ENCODE results near the gene COPS3. TPM values are rescaled to one million over a fixed set of nuclear protein-coding genes. Genes with fewer than 3 reads are reported as not detected.

COPS3 gene
- 106 TPM for polyA plus RNA-seq (2013)

DNA sequence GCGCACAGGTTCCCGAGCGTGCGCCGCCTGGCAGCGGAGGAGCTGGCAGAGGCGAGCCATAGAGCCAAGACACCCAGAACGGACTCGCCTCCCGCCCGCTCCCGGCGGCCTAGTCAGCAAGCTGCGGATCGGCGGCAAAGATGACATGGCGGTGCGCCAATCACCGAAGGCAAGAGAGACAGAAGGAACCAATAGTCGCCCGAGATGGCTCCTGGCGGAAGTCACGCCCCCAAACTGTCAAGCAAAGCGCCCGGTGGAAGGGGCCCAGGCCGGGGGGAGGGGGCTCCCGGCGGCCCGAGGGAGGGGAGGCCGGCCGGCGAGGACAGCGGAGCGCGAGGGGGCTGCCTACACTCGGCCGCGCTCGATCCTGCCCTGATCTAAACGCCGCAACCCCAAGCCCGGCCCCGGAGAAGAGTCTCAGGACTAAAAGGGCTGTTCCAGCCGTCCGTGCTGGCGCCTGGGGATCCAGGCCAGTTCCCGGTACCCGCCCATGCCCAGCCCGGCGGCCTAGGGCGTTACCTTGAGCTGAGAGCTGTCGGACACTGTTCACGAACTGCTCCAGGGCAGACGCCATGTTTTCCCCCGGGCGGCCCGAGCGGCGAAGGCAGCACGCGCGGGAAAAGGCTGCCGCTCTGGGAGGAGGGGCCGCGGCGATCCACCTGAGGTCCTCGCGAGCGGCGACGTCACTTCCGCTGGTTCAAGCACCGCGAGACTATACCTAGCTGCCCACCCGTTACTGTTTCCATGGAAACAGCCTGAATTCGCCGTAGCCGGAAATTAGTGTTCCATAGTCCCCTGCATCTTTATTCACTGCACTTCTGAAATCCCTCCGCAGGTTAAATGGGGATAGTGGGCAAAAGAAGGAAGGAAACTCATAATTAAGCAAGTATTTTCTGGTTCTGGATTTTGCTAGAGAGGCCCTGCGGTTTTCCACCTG lies at the start of gene COPS3:
Gene COPS3, minus strand, starts transcription at position 634 of the 937 bp plus-strand sequence. Its CDS starts 60 bp downstream, at position 574.
- no peaks in the 10 kb centered on the region for H3K9me3 ChIP-seq (ENCODE audit: control extremely low read depth in 1 of 5, control insufficient read depth in 4 of 5, insufficient read depth in 2 of 5, low read depth in 1 of 5, low read length in 4 of 5)
- peak within 1 kb of the TSS; percentile 89 to 96 for H3K27ac ChIP-seq (ENCODE audit: insufficient read depth in 1 of 2, low read depth in 1 of 2, low read length in 2 of 2, poor library complexity in 1 of 2, severe bottlenecking in 2 of 2)
- 0% methylated on average over 71 of the region's 80 CpGs for WGBS (ENCODE audit: insufficient coverage)
- DNase-seq, result peak; percentile 99
- peak within 1 kb of the TSS; percentile 53 to 94 (median 89) for H3K4me3 ChIP-seq (ENCODE audit: control insufficient read depth in 1 of 7, extremely low read depth in 1 of 7, insufficient read depth in 4 of 7, low read depth in 2 of 7, low read length in 6 of 7)
- POLR2A ChIA-PET, result interaction anchor here (0.9 to 2.6 kb wide), 3 partner anchors 21 to 44 kb away, joined by 3 to 17 read pairs (median 12); partner anchors contain the start of gene FLCN
- peaks cover 16 to 52% (median 35%) of the 10 kb centered on the region in 4 experiments for H3K4me1 ChIP-seq (ENCODE audit: control extremely low read depth in 1 of 4, control insufficient read depth in 4 of 4, insufficient read depth in 4 of 4, low read length in 3 of 4)
- H3K27me3 ChIP-seq (replicated peaks in 2 of 5; ENCODE audit: control insufficient read depth in 4 of 5, insufficient read depth in 5 of 5, low read length in 4 of 5), result no peaks in the 10 kb centered on the region
- peaks cover 0 to 7% (median 0%) of the 10 kb centered on the region in 4 experiments for H3K36me3 ChIP-seq (ENCODE audit: control insufficient read depth in 4 of 4, insufficient read depth in 4 of 4, low read length in 3 of 4)
- CTCF ChIA-PET, result interaction anchor here (0.6 to 2.4 kb wide), 9 partner anchors 10 to 171 kb away, joined by 3 to 7 read pairs (median 4); no protein-coding TSS in a partner anchor

- Histone ChIP-seq H3K9me3 (ENCODE audit: control extremely low read depth in 1 of 5, control insufficient read depth in 4 of 5, insufficient read depth in 2 of 5, low read depth in 1 of 5, low read length in 4 of 5) (no peaks in the 10 kb centered on the region), H3K36me3 (ENCODE audit: control insufficient read depth in 4 of 4, insufficient read depth in 4 of 4, low read length in 3 of 4) (peaks cover 13 to 63% (median 33%) of the 10 kb centered on the region in 4 experiments), H3K4me3 (ENCODE audit: control insufficient read depth in 1 of 7, extremely low read depth in 1 of 7, insufficient read depth in 4 of 7, low read depth in 2 of 7, low read length in 6 of 7) (no peak overlapping the region), H3K4me1 (ENCODE audit: control extremely low read depth in 1 of 4, control insufficient read depth in 4 of 4, insufficient read depth in 4 of 4, low read length in 3 of 4) (no peaks in the 10 kb centered on the region), H3K27me3 (replicated peaks in 2 of 5; ENCODE audit: control insufficient read depth in 4 of 5, insufficient read depth in 5 of 5, low read length in 4 of 5) (no peaks in the 10 kb centered on the region), H3K27ac (ENCODE audit: insufficient read depth in 1 of 2, low read depth in 1 of 2, low read length in 2 of 2, poor library complexity in 1 of 2, severe bottlenecking in 2 of 2) (no peak overlapping the region)
- 86% methylated on average over 7 of the region's 8 CpGs for WGBS (ENCODE audit: insufficient coverage)
- no peak for DNase-seq
- ChIA-PET CTCF (no interaction called here), POLR2A (no interaction called here)
Observed at GRCh38 chr17:17328251-17328650, 47.2 kb upstream of the COPS3 start.

GRCh38 chr17:17326275-17326875 lies 45.3 kb upstream of the COPS3 start:
- Histone ChIP-seq H3K27ac (ENCODE audit: insufficient read depth in 1 of 2, low read depth in 1 of 2, low read length in 2 of 2, poor library complexity in 1 of 2, severe bottlenecking in 2 of 2) (no peak overlapping the region), H3K4me1 (ENCODE audit: control extremely low read depth in 1 of 4, control insufficient read depth in 4 of 4, insufficient read depth in 4 of 4, low read length in 3 of 4) (no peaks in the 10 kb centered on the region), H3K4me3 (ENCODE audit: control insufficient read depth in 1 of 7, extremely low read depth in 1 of 7, insufficient read depth in 4 of 7, low read depth in 2 of 7, low read length in 6 of 7) (no peak overlapping the region), H3K9me3 (ENCODE audit: control extremely low read depth in 1 of 5, control insufficient read depth in 4 of 5, insufficient read depth in 2 of 5, low read depth in 1 of 5, low read length in 4 of 5) (no peaks in the 10 kb centered on the region), H3K27me3 (replicated peaks in 2 of 5; ENCODE audit: control insufficient read depth in 4 of 5, insufficient read depth in 5 of 5, low read length in 4 of 5) (no peaks in the 10 kb centered on the region), H3K36me3 (ENCODE audit: control insufficient read depth in 4 of 4, insufficient read depth in 4 of 4, low read length in 3 of 4) (peaks cover 10 to 66% (median 30%) of the 10 kb centered on the region in 4 experiments)
- ChIA-PET CTCF (interaction anchor here (0.6 to 1.2 kb wide), 2 partner anchors 29 to 111 kb away, joined by 3 read pairs; no protein-coding TSS in a partner anchor), POLR2A (no interaction called here)
- DNase-seq, result no peak
- whole genome bisulfite sequencing (ENCODE audit: insufficient coverage), result 99% methylated on average over 10 of the region's 13 CpGs

GRCh38 chr17:17325816-17326215 lies 44.8 kb upstream of the COPS3 start:
- H3K4me1 ChIP-seq (ENCODE audit: control extremely low read depth in 1 of 4, control insufficient read depth in 4 of 4, insufficient read depth in 4 of 4, low read length in 3 of 4), result no peaks in the 10 kb centered on the region
- WGBS (ENCODE audit: insufficient coverage), result 98% methylated on average over 7 of the region's 9 CpGs
- H3K9me3 ChIP-seq (ENCODE audit: control extremely low read depth in 1 of 5, control insufficient read depth in 4 of 5, insufficient read depth in 2 of 5, low read depth in 1 of 5, low read length in 4 of 5), result no peaks in the 10 kb centered on the region
- H3K27ac ChIP-seq (ENCODE audit: insufficient read depth in 1 of 2, low read depth in 1 of 2, low read length in 2 of 2, poor library complexity in 1 of 2, severe bottlenecking in 2 of 2), result no peak overlapping the region
- H3K27me3 ChIP-seq (replicated peaks in 2 of 5; ENCODE audit: control insufficient read depth in 4 of 5, insufficient read depth in 5 of 5, low read length in 4 of 5), result no peaks in the 10 kb centered on the region
- H3K36me3 ChIP-seq (ENCODE audit: control insufficient read depth in 4 of 4, insufficient read depth in 4 of 4, low read length in 3 of 4), result peaks cover 10 to 67% (median 34%) of the 10 kb centered on the region in 4 experiments
- no peak for DNase-seq
- ChIA-PET CTCF (interaction anchor here (1.2 kb wide), 1 partner anchor 29 kb away, joined by 3 read pairs; no protein-coding TSS in a partner anchor), POLR2A (no interaction called here)
- no peak overlapping the region for H3K4me3 ChIP-seq (ENCODE audit: control insufficient read depth in 1 of 7, extremely low read depth in 1 of 7, insufficient read depth in 4 of 7, low read depth in 2 of 7, low read length in 6 of 7)

DNA sequence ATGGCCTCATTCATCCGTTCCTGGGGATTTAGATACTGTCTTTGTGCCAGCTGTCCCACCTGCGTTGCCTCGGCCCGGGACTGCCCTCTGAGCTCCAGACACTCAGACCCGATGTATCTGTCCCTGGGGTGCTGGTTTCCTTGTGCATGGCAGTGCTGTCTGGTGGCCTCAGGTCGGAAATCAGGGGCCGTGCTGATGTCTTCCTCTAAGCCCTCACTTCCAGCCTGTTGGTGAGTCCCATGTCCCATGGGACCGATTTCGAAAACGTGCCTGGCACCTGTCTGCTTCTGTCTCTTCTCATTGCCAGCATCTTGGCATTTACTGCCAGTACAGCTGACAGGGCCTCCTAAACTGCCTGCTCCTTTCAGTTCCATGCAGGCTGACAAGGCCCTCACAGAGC lies 44.2 kb upstream of the COPS3 start:
- Histone ChIP-seq H3K4me3 (ENCODE audit: control insufficient read depth in 1 of 7, extremely low read depth in 1 of 7, insufficient read depth in 4 of 7, low read depth in 2 of 7, low read length in 6 of 7) (no peak overlapping the region), H3K36me3 (ENCODE audit: control insufficient read depth in 4 of 4, insufficient read depth in 4 of 4, low read length in 3 of 4) (peaks cover 10 to 72% (median 35%) of the 10 kb centered on the region in 4 experiments), H3K27ac (ENCODE audit: insufficient read depth in 1 of 2, low read depth in 1 of 2, low read length in 2 of 2, poor library complexity in 1 of 2, severe bottlenecking in 2 of 2) (no peak overlapping the region), H3K27me3 (replicated peaks in 2 of 5; ENCODE audit: control insufficient read depth in 4 of 5, insufficient read depth in 5 of 5, low read length in 4 of 5) (no peaks in the 10 kb centered on the region), H3K4me1 (ENCODE audit: control extremely low read depth in 1 of 4, control insufficient read depth in 4 of 4, insufficient read depth in 4 of 4, low read length in 3 of 4) (no peaks in the 10 kb centered on the region), H3K9me3 (ENCODE audit: control extremely low read depth in 1 of 5, control insufficient read depth in 4 of 5, insufficient read depth in 2 of 5, low read depth in 1 of 5, low read length in 4 of 5) (no peaks in the 10 kb centered on the region)
- WGBS (ENCODE audit: insufficient coverage), result over 99% methylated on average over 10 of the region's 10 CpGs
- ChIA-PET POLR2A (no interaction called here), CTCF (interaction anchor here (1.2 kb wide), 1 partner anchor 30 kb away, joined by 3 read pairs; no protein-coding TSS in a partner anchor)
- DNase-seq, result no peak

GRCh38 chr17:17324616-17325015 lies 43.6 kb upstream of the COPS3 start:
- ChIA-PET POLR2A (no interaction called here), CTCF (no interaction called here)
- DNase-seq, result no peak
- WGBS (ENCODE audit: insufficient coverage), result 100% methylated on average over 7 of the region's 8 CpGs
- Histone ChIP-seq H3K36me3 (ENCODE audit: control insufficient read depth in 4 of 4, insufficient read depth in 4 of 4, low read length in 3 of 4) (peaks cover 10 to 73% (median 35%) of the 10 kb centered on the region in 4 experiments), H3K9me3 (ENCODE audit: control extremely low read depth in 1 of 5, control insufficient read depth in 4 of 5, insufficient read depth in 2 of 5, low read depth in 1 of 5, low read length in 4 of 5) (no peaks in the 10 kb centered on the region), H3K27me3 (replicated peaks in 2 of 5; ENCODE audit: control insufficient read depth in 4 of 5, insufficient read depth in 5 of 5, low read length in 4 of 5) (no peaks in the 10 kb centered on the region), H3K4me3 (ENCODE audit: control insufficient read depth in 1 of 7, extremely low read depth in 1 of 7, insufficient read depth in 4 of 7, low read depth in 2 of 7, low read length in 6 of 7) (no peak overlapping the region), H3K4me1 (ENCODE audit: control extremely low read depth in 1 of 4, control insufficient read depth in 4 of 4, insufficient read depth in 4 of 4, low read length in 3 of 4) (no peaks in the 10 kb centered on the region), H3K27ac (ENCODE audit: insufficient read depth in 1 of 2, low read depth in 1 of 2, low read length in 2 of 2, poor library complexity in 1 of 2, severe bottlenecking in 2 of 2) (no peak overlapping the region)

Measured in common myeloid progenitor, CD34-positive (primary cell).